ENCODE results near the gene ATP11C. TPM values are rescaled to one million over a fixed set of nuclear protein-coding genes. Genes with fewer than 3 reads are reported as not detected.

The ATP11C gene
- total RNA-seq, 3 donors from 2014 or later, result 10.8 to 17.0 (median 13.1) TPM

- Histone ChIP-seq H3K4me1 (ENCODE audit: low read depth) (no peaks in the 10 kb centered on the region), H3K9me3 (no peaks in the 10 kb centered on the region), H3K4me3 (no peak overlapping the region), H3K36me3 (ENCODE audit: low read depth) (no peaks in the 10 kb centered on the region)
- ATAC-seq (no peak), DNase-seq (no peak)
- TF ChIP-seq CTCF (IDR thresholded peaks at IDR 0.05), result no peak
- intact Hi-C loops (cut with DNase I, micrococcal nuclease), result no loop called here
These were observed 106.5 kb downstream of the ATP11C start for GRCh38 chrX:139826065-139827044.

GRCh38 chrX:139825618-139826017, 107.2 kb downstream of the ATP11C start:
- DNase-seq, result no peak
- H3K36me3 ChIP-seq (ENCODE audit: low read depth), result no peaks in the 10 kb centered on the region
- H3K4me1 ChIP-seq (ENCODE audit: low read depth), result no peaks in the 10 kb centered on the region
- no peak for ATAC-seq
- no peaks in the 10 kb centered on the region for H3K9me3 ChIP-seq
- H3K4me3 ChIP-seq, result no peak overlapping the region
- intact Hi-C loops (cut with DNase I, micrococcal nuclease), result no loop called here
- no peak for TF ChIP-seq CTCF (IDR thresholded peaks at IDR 0.05)

- Histone ChIP-seq H3K4me1 (ENCODE audit: low read depth) (no peaks in the 10 kb centered on the region), H3K9me3 (no peaks in the 10 kb centered on the region), H3K4me3 (no peak overlapping the region), H3K36me3 (ENCODE audit: low read depth) (no peaks in the 10 kb centered on the region)
- DNase-seq (no peak), ATAC-seq (no peak)
- TF ChIP-seq CTCF (IDR thresholded peaks at IDR 0.05), result no peak
- intact Hi-C loops (cut with DNase I, micrococcal nuclease), result no loop called here
These were observed 109.0 kb downstream of the ATP11C start for GRCh38 chrX:139823806-139824205.

GRCh38 chrX:139820358-139820984, 112.4 kb downstream of the ATP11C start:
- Histone ChIP-seq H3K9me3 (no peaks in the 10 kb centered on the region), H3K4me3 (no peak overlapping the region), H3K36me3 (ENCODE audit: low read depth) (no peaks in the 10 kb centered on the region), H3K4me1 (ENCODE audit: low read depth) (no peaks in the 10 kb centered on the region)
- ATAC-seq (no peak), DNase-seq (no peak)
- intact Hi-C loops (cut with DNase I, micrococcal nuclease), result no loop called here
- no peak for TF ChIP-seq CTCF (IDR thresholded peaks at IDR 0.05)

- no peak for DNase-seq
- Histone ChIP-seq H3K9me3 (no peaks in the 10 kb centered on the region), H3K36me3 (ENCODE audit: low read depth) (no peaks in the 10 kb centered on the region), H3K4me1 (ENCODE audit: low read depth) (no peaks in the 10 kb centered on the region), H3K4me3 (no peak overlapping the region)
- no peak for ATAC-seq
- no peak for TF ChIP-seq CTCF (IDR thresholded peaks at IDR 0.05)
- intact Hi-C loops (cut with DNase I, micrococcal nuclease), result no loop called here
These were observed 116.6 kb downstream of the ATP11C start for GRCh38 chrX:139816204-139816603.
